H1 (cell line): ENCODE results near the gene DDX1.

Experiments used
- BRCA1 ChIP-seq: IDR thresholded peaks from 2 replicates; pipeline ENCODE4 v1.6.1; 2012; ENCODE audit warnings: low read depth, low read length, improper control_type of control experiment
- CEBPB ChIP-seq: IDR thresholded peaks from 2 replicates; pipeline ENCODE4 v1.6.1; 2012; ENCODE audit warnings: low read depth, low read length
- CTCF ChIP-seq, 3 experiments: IDR thresholded peaks; 1 replicate in 2 of 3; 2 replicates in 1 of 3; pipeline versions ENCODE4 v1.5.1 to v1.6.1; 2011; ENCODE audit warnings: low read length in 3 of 3, mild to moderate bottlenecking in 3 of 3, inconsistent platforms in 2 of 3, low read depth in 1 of 3, moderate library complexity in 1 of 3; ENCODE audit not compliant: insufficient read depth in 1 of 3; ENCODE audit errors: control extremely low read depth in 1 of 3
- EZH2 ChIP-seq: fragments of 200-600 bp; sonication (generic); IDR thresholded peaks from 2 replicates; pipeline ENCODE4 v1.7.1; 2012; ENCODE audit warnings: low read depth, mild to moderate bottlenecking, moderate library complexity, low read length, inconsistent platforms; ENCODE audit not compliant: severe bottlenecking
- KDM1A ChIP-seq: fragments of 200-600, 300-600 bp; sonication (generic); IDR thresholded peaks from 2 replicates; pipeline ENCODE4 v1.7.1; 2016; ENCODE audit warnings: mild to moderate bottlenecking, low read length, borderline replicate concordance
- POLR2A ChIP-seq, 2 experiments: IDR thresholded peaks; 1 replicate in 1 of 2; 2 replicates in 1 of 2; pipeline ENCODE4 v1.6.1; 2011; ENCODE audit warnings: low read depth in 2 of 2, low read length in 2 of 2, mild to moderate bottlenecking in 2 of 2; ENCODE audit errors: control extremely low read depth in 1 of 2
- RAD21 ChIP-seq, 2 experiments: IDR thresholded peaks in 1 of 2; conservative IDR thresholded peaks in 1 of 2; 2 replicates each; pipeline ENCODE4 v1.6.1; 2011; ENCODE audit warnings: low read depth in 2 of 2, low read length in 2 of 2, improper control_type of control experiment in 1 of 2, inconsistent platforms in 1 of 2, mild to moderate bottlenecking in 1 of 2, moderate library complexity in 1 of 2
- SIN3A ChIP-seq, 2 experiments: IDR thresholded peaks in 1 of 2; conservative IDR thresholded peaks in 1 of 2; 2 replicates each; pipeline ENCODE4 v1.6.1; 2011 to 2012; ENCODE audit warnings: low read length in 2 of 2, improper control_type of control experiment in 1 of 2, low read depth in 1 of 2, mild to moderate bottlenecking in 1 of 2
- YY1 ChIP-seq: IDR thresholded peaks from 2 replicates; pipeline ENCODE4 v1.6.1; 2011; ENCODE audit warnings: low read depth, mild to moderate bottlenecking, low read length

- TF ChIP-seq CTCF (IDR thresholded peaks at IDR 0.05; ENCODE audit: control extremely low read depth in 1 of 3, insufficient read depth in 1 of 3, low read depth in 1 of 3, low read length in 3 of 3) (no peak), EZH2 (no peak), CEBPB (no peak), POLR2A (IDR thresholded peaks at IDR 0.05; ENCODE audit: control extremely low read depth in 1 of 2, low read depth in 2 of 2, low read length in 2 of 2) (no peak), KDM1A (no peak), BRCA1 (no peak), RAD21 (IDR thresholded peaks at IDR 0.05 in 1 of 2, conservative IDR thresholded peaks at IDR 0.05 in 1 of 2; ENCODE audit: low read depth in 2 of 2, low read length in 2 of 2) (no peak), SIN3A (conservative IDR thresholded peaks at IDR 0.05 in 1 of 2, IDR thresholded peaks at IDR 0.05 in 1 of 2; ENCODE audit: low read depth in 1 of 2, low read length in 2 of 2) (no peak), YY1 (no peak)
Measured at GRCh38 chr2:15563227-15564100, 28.2 kb upstream of the DDX1 start.
